PC-3 (cell line): ENCODE results near the gene SLC7A10.

ENCODE experiments used
- EZH2 ChIP-seq: fragments of 300-600 bp; sonication (generic); IDR thresholded peaks from one replicate; pipeline ENCODE4 v1.6.1; 2017; ENCODE audit warnings: antibody characterized with exemption, mild to moderate bottlenecking, low read length; ENCODE audit not compliant: unreplicated experiment
- EZH2phosphoT487 ChIP-seq: fragments of 300-600 bp; sonication (generic); IDR thresholded peaks from 2 replicates; pipeline ENCODE4 v1.6.1; 2018; ENCODE audit warnings: mild to moderate bottlenecking, antibody characterized with exemption, low read length, borderline replicate concordance
- TF ChIP-seq, protein P1 (sequence below): fragments of 300-600 bp; sonication (generic); conservative IDR thresholded peaks from 2 replicates; pipeline ENCODE4 v1.5.1; 2017; ENCODE audit warnings: antibody characterized with exemption, low read depth, mild to moderate bottlenecking, low read length

DNA sequence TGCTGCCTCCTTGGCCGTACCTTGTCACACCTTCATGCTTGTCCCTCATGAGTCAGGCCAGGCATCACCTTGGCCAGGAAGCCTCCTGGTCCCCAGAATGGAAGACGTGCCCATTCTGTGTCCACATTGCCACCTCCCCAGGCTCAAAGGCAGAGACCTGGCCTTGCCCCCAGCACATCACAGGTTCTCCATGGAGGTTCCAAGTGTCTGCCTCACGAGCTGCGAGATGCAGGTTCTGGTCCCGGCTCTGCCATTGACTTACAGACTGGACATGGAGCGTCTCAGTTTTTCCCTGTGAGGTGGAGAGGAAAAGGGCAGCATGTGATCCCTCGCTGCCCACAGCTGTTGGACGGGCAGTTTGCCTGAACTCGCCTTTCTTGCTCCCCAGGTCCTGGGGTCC lies 9.1 kb upstream of the SLC7A10 start:
- TF ChIP-seq EZH2 (no peak), EZH2phosphoT487 (no peak)
- TF ChIP-seq, protein P1, sequence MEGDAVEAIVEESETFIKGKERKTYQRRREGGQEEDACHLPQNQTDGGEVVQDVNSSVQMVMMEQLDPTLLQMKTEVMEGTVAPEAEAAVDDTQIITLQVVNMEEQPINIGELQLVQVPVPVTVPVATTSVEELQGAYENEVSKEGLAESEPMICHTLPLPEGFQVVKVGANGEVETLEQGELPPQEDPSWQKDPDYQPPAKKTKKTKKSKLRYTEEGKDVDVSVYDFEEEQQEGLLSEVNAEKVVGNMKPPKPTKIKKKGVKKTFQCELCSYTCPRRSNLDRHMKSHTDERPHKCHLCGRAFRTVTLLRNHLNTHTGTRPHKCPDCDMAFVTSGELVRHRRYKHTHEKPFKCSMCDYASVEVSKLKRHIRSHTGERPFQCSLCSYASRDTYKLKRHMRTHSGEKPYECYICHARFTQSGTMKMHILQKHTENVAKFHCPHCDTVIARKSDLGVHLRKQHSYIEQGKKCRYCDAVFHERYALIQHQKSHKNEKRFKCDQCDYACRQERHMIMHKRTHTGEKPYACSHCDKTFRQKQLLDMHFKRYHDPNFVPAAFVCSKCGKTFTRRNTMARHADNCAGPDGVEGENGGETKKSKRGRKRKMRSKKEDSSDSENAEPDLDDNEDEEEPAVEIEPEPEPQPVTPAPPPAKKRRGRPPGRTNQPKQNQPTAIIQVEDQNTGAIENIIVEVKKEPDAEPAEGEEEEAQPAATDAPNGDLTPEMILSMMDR, result no peak
